Posterior vena cava (tissue), 2 donors: Measurements from ENCODE around the gene C1GALT1C1. TPM values are rescaled to one million over a fixed set of nuclear protein-coding genes. Genes with fewer than 3 reads are reported as not detected.

Experiments used
- DNase-seq: peaks from one replicate; pipeline ENCODE4 v3.0.0-alpha.2; 2020; ENCODE audit warnings: low spot score
- intact Hi-C, 2 donors: fragments of 100-400 bp; cut with DNase I; formaldehyde crosslinking; loops; one replicate each; pipeline versions ENCODE4 v1.14.1 to v1.14.2; 2022 to 2023
- total RNA-seq, 2 donors: library from RNA; stranded (reverse); fragmentation: NEBNext Ultra II Directional; extraction: Animal tissue kit (Norgen Biotek cat#: 25700); gene quantifications; one replicate each; pipeline ENCODE4 v1.2.1, GENCODE V29; 2021
- donor health status: DM: yes; HTN: yes; CAD: no.
- donor health status: DM: yes; HTN: yes; CAD: no.

C1GALT1C1 gene
- total RNA-seq, 2 donors from 2014 or later, result 24.7 to 29.4 TPM

GRCh38 chrX:120604361-120604782, 25.5 kb downstream of the C1GALT1C1 start:
- no peak for DNase-seq
- intact Hi-C loops, result no loop called here

GRCh38 chrX:120603707-120604360, 26.0 kb downstream of the C1GALT1C1 start, which contains the start of gene MCTS1:
TSS of gene MCTS1 (plus strand) at chrX:120604101. CDS start at chrX:120604237, 136 bp downstream.
- intact Hi-C loops, result no loop called here
- DNase-seq, result peak; percentile 94

- DNase-seq, result no peak
- intact Hi-C loops, result no loop called here
These were observed 44.2 kb downstream of the C1GALT1C1 start for GRCh38 chrX:120585702-120586101.

Other genes with a start within 250 kb of the C1GALT1C1 start
- gene LAMP2, start 160.8 kb downstream of the C1GALT1C1 start, total RNA-seq, result 100 to 1,000 TPM in 1 of 2 donors, 10 to 100 TPM in 1; 92.5 to 102 TPM
- gene CUL4B, start 69.1 kb downstream of the C1GALT1C1 start, total RNA-seq, result 10 to 100 TPM; 52.7 to 56.5 TPM
- 10 to 100 TPM; 24.2 to 32.0 TPM for gene MCTS1, start 26.0 kb downstream of the C1GALT1C1 start, total RNA-seq
- not detected for gene CT47B1, start 245.8 kb upstream of the C1GALT1C1 start, total RNA-seq